HEK293T (cell line): Measurements from ENCODE around the gene TBC1D1.

ENCODE experiments used
- CTCF ChIA-PET: fragments of 350-600 bp; formaldehyde crosslinking; extraction: SDS; loops from one replicate; lab custom pipeline; 2021; ENCODE audit warnings: antibody characterized with exemption, inconsistent platforms; lab: Yijun Ruan, JAX
- POLR2A ChIA-PET: fragments of 350-600 bp; formaldehyde crosslinking; extraction: SDS; loops from one replicate; lab custom pipeline; 2020; ENCODE audit warnings: antibody characterized with exemption, inconsistent platforms; lab: Yijun Ruan, JAX
- DNase-seq: peaks from one replicate; pipeline ENCODE4 v3.0.0; 2012; ENCODE audit warnings: mixed read lengths; ENCODE audit errors: extremely low spot score
- ARNT ChIP-seq: fragments of 450-650 bp; IDR thresholded peaks from 2 replicates; pipeline ENCODE4 v1.6.1; 2017; ENCODE audit warnings: mild to moderate bottlenecking
- BHLHE40 ChIP-seq: fragments of 450-650 bp; IDR thresholded peaks from 2 replicates; pipeline ENCODE4 v1.6.1; 2016; ENCODE audit warnings: mild to moderate bottlenecking, moderate library complexity, borderline replicate concordance
- CTBP1 ChIP-seq: fragments of 450-650 bp; IDR thresholded peaks from 2 replicates; pipeline ENCODE4 v1.6.1; 2016; ENCODE audit warnings: borderline replicate concordance
- ELF4 ChIP-seq: fragments of 450-650 bp; IDR thresholded peaks from 2 replicates; pipeline ENCODE4 v1.6.1; 2017; ENCODE audit warnings: antibody characterized with exemption
- FOXA1 ChIP-seq: fragments of 450-650 bp; IDR thresholded peaks from 2 replicates; pipeline ENCODE4 v1.6.1; 2016; ENCODE audit warnings: mild to moderate bottlenecking
- FOXK2 ChIP-seq: fragments of 450-650 bp; IDR thresholded peaks from 2 replicates; pipeline ENCODE4 v1.6.1; 2016; ENCODE audit warnings: mild to moderate bottlenecking
- FOXM1 ChIP-seq: fragments of 450-650 bp; IDR thresholded peaks from 2 replicates; pipeline ENCODE4 v1.6.1; 2017; ENCODE audit warnings: mild to moderate bottlenecking, borderline replicate concordance
- HDGF ChIP-seq: fragments of 450-650 bp; IDR thresholded peaks from 2 replicates; pipeline ENCODE4 v1.6.1; 2017; ENCODE audit warnings: antibody characterized with exemption, borderline replicate concordance
- L3MBTL2 ChIP-seq: fragments of 450-650 bp; conservative IDR thresholded peaks from 2 replicates; pipeline ENCODE4 v1.6.1; 2016; ENCODE audit warnings: mild to moderate bottlenecking
- LEF1 ChIP-seq: fragments of 450-650 bp; IDR thresholded peaks from 2 replicates; pipeline ENCODE4 v1.6.1; 2017; ENCODE audit warnings: mild to moderate bottlenecking, borderline replicate concordance
- NFRKB ChIP-seq: fragments of 450-650 bp; IDR thresholded peaks from 2 replicates; pipeline ENCODE4 v1.6.1; 2016; ENCODE audit warnings: mild to moderate bottlenecking, moderate library complexity
- PKNOX1 ChIP-seq: fragments of 450-650 bp; IDR thresholded peaks from 2 replicates; pipeline ENCODE4 v1.6.1; 2016
- SP1 ChIP-seq: fragments of 450-650 bp; IDR thresholded peaks from 2 replicates; pipeline ENCODE4 v1.6.1; 2017
- SUZ12 ChIP-seq: fragments of 450-650 bp; IDR thresholded peaks from 2 replicates; pipeline ENCODE4 v1.6.1; 2016; ENCODE audit warnings: mild to moderate bottlenecking
- TARDBP ChIP-seq: fragments of 450-650 bp; IDR thresholded peaks from 2 replicates; pipeline ENCODE4 v1.6.1; 2016
- ZNF384 ChIP-seq: fragments of 450-650 bp; IDR thresholded peaks from 2 replicates; pipeline ENCODE4 v1.6.1; 2016

The TBC1D1 gene

GRCh38 chr4:38068107-38068506 lies 177.2 kb downstream of the TBC1D1 start:
- TF ChIP-seq FOXM1, result no peak
- no peak for TF ChIP-seq LEF1
- no peak for TF ChIP-seq FOXK2
- TF ChIP-seq HDGF, result no peak
- TF ChIP-seq TARDBP, result no peak
- TF ChIP-seq CTBP1, result no peak
- TF ChIP-seq ZNF384, result no peak
- TF ChIP-seq NFRKB, result no peak
- TF ChIP-seq SUZ12, result no peak
- TF ChIP-seq PKNOX1, result no peak
- no peak for TF ChIP-seq FOXA1
- TF ChIP-seq BHLHE40, result no peak
- no peak for TF ChIP-seq SP1
- ChIA-PET POLR2A (no interaction called here), CTCF (interaction anchor here (0.6 to 2.6 kb wide), 4 partner anchors 98 to 534 kb away, joined by 3 to 12 read pairs (median 5); no protein-coding TSS in a partner anchor)
- no peak for DNase-seq

DNA sequence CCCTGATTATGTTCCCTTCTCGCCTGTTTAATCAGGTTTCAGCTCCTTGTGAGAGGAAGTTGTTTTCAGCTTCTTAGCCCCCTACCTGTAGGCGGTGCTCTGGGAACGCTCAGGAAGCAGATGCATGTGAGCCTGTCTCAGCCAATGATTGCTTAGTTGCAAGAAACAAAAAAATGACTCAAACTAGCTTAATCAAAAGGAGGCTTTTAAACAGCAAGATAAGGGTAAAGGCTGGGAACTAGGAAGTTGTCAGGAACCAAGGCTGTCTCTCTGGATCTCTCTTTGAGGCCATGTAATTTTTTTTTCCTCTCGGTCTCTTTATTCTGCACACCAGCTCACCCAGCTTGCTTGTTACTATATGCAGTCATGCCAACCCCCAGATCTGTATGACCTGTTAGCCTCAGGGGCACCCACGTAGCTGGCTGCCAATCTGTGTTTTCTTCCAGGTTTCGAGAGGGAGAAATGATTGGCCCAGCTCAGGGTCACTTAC lies 178.4 kb downstream of the TBC1D1 start:
- TF ChIP-seq ELF4 (no peak), PKNOX1 (no peak), FOXM1 (no peak), SUZ12 (no peak), BHLHE40 (no peak), TARDBP (no peak), LEF1 (no peak)
- CTCF ChIA-PET, result interaction anchor here (0.6 to 2.6 kb wide), 6 partner anchors 43 to 312 kb away, joined by 3 to 12 read pairs (median 4); no protein-coding TSS in a partner anchor
- DNase-seq, result no peak
- POLR2A ChIA-PET, result no interaction called here

- DNase-seq, result no peak
- no peak for TF ChIP-seq ARNT
- TF ChIP-seq ELF4, result no peak
- no peak for TF ChIP-seq LEF1
- no peak for TF ChIP-seq FOXM1
- TF ChIP-seq TARDBP, result no peak
- TF ChIP-seq CTBP1, result no peak
- no peak for TF ChIP-seq HDGF
- no peak for TF ChIP-seq BHLHE40
- TF ChIP-seq NFRKB, result no peak
- no peak for TF ChIP-seq PKNOX1
- no peak for TF ChIP-seq FOXA1
- TF ChIP-seq SP1, result no peak
- TF ChIP-seq FOXK2, result no peak
- TF ChIP-seq L3MBTL2, result no peak
- CTCF ChIA-PET, result no interaction called here
- POLR2A ChIA-PET, result no interaction called here
These were observed 181.0 kb downstream of the TBC1D1 start for GRCh38 chr4:38071801-38072431.

DNA sequence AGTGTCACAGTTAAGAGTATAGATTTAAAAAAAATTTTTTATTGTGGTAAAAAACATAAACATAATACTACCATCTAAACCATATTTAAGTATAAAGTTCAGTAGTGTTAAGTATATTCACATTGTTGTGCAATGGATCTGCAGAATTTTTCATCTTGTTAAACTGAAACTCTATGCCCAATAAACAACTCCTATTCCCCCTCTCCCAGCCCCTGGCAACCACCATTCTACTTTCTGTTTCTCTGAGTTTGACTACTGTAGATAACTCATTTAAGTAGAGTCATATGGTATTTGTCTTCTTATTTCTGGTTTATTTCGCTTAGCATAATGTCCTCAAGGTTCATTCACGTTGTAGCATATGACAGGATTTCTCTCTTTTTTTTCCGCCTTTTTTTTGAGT lies 181.7 kb downstream of the TBC1D1 start:
- POLR2A ChIA-PET, result no interaction called here
- DNase-seq, result no peak
- CTCF ChIA-PET, result no interaction called here
- no peak for TF ChIP-seq FOXM1
- TF ChIP-seq ZNF384, result no peak
- TF ChIP-seq FOXA1, result no peak
- TF ChIP-seq HDGF, result no peak
- TF ChIP-seq CTBP1, result no peak
- no peak for TF ChIP-seq PKNOX1
- no peak for TF ChIP-seq ELF4
- TF ChIP-seq TARDBP, result no peak
- TF ChIP-seq SP1, result no peak
- TF ChIP-seq FOXK2, result no peak
- TF ChIP-seq L3MBTL2, result no peak
- no peak for TF ChIP-seq LEF1
- no peak for TF ChIP-seq SUZ12
- TF ChIP-seq ARNT, result no peak

DNA sequence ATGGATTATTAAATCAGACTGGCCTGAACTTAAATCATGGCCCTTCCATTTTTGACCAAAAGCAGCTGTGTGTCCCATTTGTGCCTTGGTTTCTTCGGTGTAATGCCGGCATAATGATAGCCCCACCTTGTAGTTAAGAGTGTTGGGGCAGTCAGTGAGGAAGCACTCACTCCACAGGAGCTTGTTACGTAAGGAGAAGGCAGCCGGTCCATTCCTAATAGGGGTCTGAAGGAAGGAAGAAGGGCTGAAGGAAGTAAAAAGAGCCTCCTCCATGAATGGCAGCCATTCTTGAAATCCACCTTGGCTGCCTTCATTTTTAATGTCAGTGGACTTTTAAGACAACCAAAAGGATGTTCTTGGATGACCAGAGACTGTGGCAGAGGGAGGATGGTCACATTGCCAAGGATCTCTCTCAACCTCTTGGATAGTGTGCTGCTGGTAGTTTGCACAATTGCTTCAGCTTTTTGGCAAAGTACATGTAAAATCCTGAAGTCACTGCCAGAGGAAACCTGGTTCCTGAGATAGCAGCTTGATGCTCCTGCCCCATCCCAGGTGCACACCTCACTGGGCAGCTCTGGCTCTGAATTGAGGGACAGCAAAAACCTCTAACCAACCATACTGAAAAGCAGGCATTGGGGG lies 182.8 kb downstream of the TBC1D1 start:
- POLR2A ChIA-PET, result no interaction called here
- CTCF ChIA-PET, result no interaction called here

More for the DNA sequence above, 182.8 kb downstream of the TBC1D1 start:
- TF ChIP-seq PKNOX1 (no peak), FOXA1 (no peak), BHLHE40 (no peak), SUZ12 (no peak)
- no peak for DNase-seq
